Measurements from ENCODE around the gene NES. TPM values are rescaled to one million over a fixed set of nuclear protein-coding genes. Genes with fewer than 3 reads are reported as not detected.

The NES gene
- total and polyA plus RNA-seq, 12 donors, result 7.7 to 26.9 (median 14.0) TPM

DNA sequence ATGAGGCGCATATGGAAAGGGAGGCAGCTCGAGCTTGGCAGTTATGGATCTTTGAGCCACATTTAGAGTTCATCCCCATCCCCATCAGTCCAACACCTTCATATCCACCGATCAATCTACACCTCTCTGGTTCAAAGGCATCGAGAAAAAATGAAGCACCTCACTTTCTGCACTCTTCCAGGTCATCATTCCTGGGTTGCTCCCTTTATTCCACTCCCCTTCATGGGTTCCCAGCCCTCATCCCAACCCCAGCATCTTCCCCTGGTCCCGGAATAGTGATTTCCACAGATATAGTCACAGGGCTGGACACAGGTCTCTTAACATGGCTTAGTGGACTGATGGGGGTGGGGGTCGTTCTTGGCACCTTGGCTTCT is 57.6 kb downstream of the NES start:
- Histone ChIP-seq H3K27ac (no peak overlapping the region), H3K4me3 (no peak overlapping the region), H3K9me3 (replicated peaks in 1 of 3) (no peaks in the 10 kb centered on the region), H3K4me1 (replicated peaks in 1 of 2) (peaks cover 4 to 19% of the 10 kb centered on the region in 2 donors), H3K36me3 (replicated peaks in 1 of 2) (no peaks in the 10 kb centered on the region), H3K27me3 (peaks cover 17% of the 10 kb centered on the region)
- DNase-seq, result peak in 1 of 7 donors; percentile 1
- WGBS, 4 donors, result 20 to 33% (median 25%) methylated on average over 6 of the region's 6 CpGs
- intact Hi-C loops (cut with DNase I), result loop anchor here in 1 of 2 donors (10.0 kb wide), 1 partner anchor 235 kb away; no protein-coding TSS in a partner anchor
- TF ChIP-seq, protein P1, sequence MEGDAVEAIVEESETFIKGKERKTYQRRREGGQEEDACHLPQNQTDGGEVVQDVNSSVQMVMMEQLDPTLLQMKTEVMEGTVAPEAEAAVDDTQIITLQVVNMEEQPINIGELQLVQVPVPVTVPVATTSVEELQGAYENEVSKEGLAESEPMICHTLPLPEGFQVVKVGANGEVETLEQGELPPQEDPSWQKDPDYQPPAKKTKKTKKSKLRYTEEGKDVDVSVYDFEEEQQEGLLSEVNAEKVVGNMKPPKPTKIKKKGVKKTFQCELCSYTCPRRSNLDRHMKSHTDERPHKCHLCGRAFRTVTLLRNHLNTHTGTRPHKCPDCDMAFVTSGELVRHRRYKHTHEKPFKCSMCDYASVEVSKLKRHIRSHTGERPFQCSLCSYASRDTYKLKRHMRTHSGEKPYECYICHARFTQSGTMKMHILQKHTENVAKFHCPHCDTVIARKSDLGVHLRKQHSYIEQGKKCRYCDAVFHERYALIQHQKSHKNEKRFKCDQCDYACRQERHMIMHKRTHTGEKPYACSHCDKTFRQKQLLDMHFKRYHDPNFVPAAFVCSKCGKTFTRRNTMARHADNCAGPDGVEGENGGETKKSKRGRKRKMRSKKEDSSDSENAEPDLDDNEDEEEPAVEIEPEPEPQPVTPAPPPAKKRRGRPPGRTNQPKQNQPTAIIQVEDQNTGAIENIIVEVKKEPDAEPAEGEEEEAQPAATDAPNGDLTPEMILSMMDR (IDR thresholded peaks at IDR 0.05), result no peak
- TF ChIP-seq POLR2A (IDR thresholded peaks at IDR 0.05), result no peak

DNA sequence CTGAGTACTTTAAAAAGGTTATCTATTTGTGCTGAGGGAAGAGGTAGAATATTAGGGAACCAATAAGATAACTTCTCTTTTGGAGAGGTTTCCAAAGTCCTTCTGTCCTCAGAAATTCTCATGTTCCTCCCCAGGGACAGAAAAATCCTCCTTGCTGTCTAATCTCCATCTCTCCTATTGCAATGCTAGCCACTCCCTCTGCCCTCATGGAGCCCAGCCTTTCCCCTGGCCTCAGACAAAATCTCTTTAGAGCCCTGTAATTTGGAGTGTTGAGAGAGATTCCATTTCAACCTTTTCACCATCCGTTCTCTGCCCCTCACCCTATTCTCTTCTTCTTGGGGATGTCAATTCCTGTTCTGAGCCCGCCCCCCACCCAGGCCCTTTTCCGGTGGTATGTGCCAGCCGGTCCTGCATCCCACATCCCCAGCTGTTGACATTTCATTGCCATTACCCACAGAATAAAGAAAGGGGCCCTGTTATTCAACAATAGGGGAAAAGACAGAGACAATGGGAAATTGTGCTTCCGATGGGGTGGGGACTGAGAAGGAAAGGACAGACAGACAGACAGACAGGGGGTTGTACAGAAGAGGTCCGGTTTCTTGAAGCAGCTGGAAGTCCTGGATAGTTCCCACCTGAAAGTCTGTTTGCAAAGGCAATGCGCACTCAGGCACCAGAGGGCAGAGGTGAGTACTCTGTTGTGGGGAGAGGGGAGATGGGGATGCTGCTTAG is 58.2 kb downstream of the NES start, which contains the start of gene HAPLN2:
Gene HAPLN2 (plus strand): TSS at position 563 of the 729 bp plus-strand sequence. CDS start 4,076 bp downstream, outside the sequence.
- peaks cover 14% of the 10 kb centered on the region for H3K27me3 ChIP-seq
- peak in 1 of 7 donors; percentile 27 for DNase-seq
- no peaks in the 10 kb centered on the region for H3K9me3 ChIP-seq (replicated peaks in 1 of 3)
- 12 to 18% (median 14%) methylated on average over 7 of the region's 7 CpGs for WGBS, 4 donors
- H3K27ac ChIP-seq, result no peak within 1 kb of the TSS
- peaks cover 4 to 14% of the 10 kb centered on the region in 2 donors for H3K4me1 ChIP-seq (replicated peaks in 1 of 2)
- intact Hi-C loops (cut with DNase I), result loop anchor here in 1 of 2 donors (10.0 kb wide), 1 partner anchor 234 kb away; no protein-coding TSS in a partner anchor
- TF ChIP-seq POLR2A (IDR thresholded peaks at IDR 0.05), result no peak
- TF ChIP-seq, protein P1 (IDR thresholded peaks at IDR 0.05), result peak in 3 of 6 experiments; percentile 6 to 26 (median 19)
- H3K36me3 ChIP-seq (replicated peaks in 1 of 2), result no peaks in the 10 kb centered on the region
- H3K4me3 ChIP-seq, result no peak within 1 kb of the TSS

Other genes starting within 250 kb of the NES start
- gene MEF2D, start 176.6 kb downstream of the NES start, total RNA-seq, result 10 to 100 TPM in 8 of 9 donors, 1 to 10 TPM in 1; 7.8 to 89.9 (median 71.2) TPM
- gene MEF2D, start 176.6 kb downstream of the NES start, polyA plus RNA-seq, result 10 to 100 TPM; 29.1 to 37.4 (median 35.3) TPM
- gene IQGAP3, start 104.8 kb downstream of the NES start, total RNA-seq, result 1 to 10 TPM in 4 of 9 donors, under 1 TPM in 5; 0.24 to 5.3 (median 0.83) TPM
- gene IQGAP3, start 104.8 kb downstream of the NES start, polyA plus RNA-seq, result 1 to 10 TPM in 1 of 3 donors, under 1 TPM in 2; 0.16 to 2.2 (median 0.40) TPM
- gene TTC24, start 97.7 kb downstream of the NES start, total RNA-seq, result not detected
- gene TTC24, start 97.7 kb downstream of the NES start, polyA plus RNA-seq, result under 1 TPM in 1 of 3 donors, not detected in 2; 0.20 TPM
- gene NAXE, start 85.6 kb downstream of the NES start, total RNA-seq, result 100 to 1,000 TPM in 5 of 9 donors, 10 to 100 TPM in 4; 74.6 to 132 (median 103) TPM
- 100 to 1,000 TPM in 1 of 3 donors, 10 to 100 TPM in 2; 49.4 to 124 (median 69.9) TPM for gene NAXE, start 85.6 kb downstream of the NES start, polyA plus RNA-seq
- 10 to 100 TPM in 8 of 9 donors, 1 to 10 TPM in 1; 7.8 to 42.4 (median 24.3) TPM for gene GPATCH4, start 75.9 kb downstream of the NES start, total RNA-seq
- gene GPATCH4, start 75.9 kb downstream of the NES start, polyA plus RNA-seq, result 10 to 100 TPM; 13.9 to 72.2 (median 39.3) TPM
- 1 to 10 TPM in 2 of 9 donors, under 1 TPM in 4, not detected in 3; 0.17 to 1.5 (median 0.73) TPM for gene HAPLN2, start 58.0 kb downstream of the NES start, total RNA-seq
- 1 to 10 TPM in 2 of 3 donors, not detected in 1; 2.2 to 3.1 TPM for gene HAPLN2, start 58.0 kb downstream of the NES start, polyA plus RNA-seq
- 10 to 100 TPM in 3 of 9 donors, under 1 TPM in 4, not detected in 2; 0.11 to 36.3 (median 0.57) TPM for gene BCAN, start 35.3 kb downstream of the NES start, total RNA-seq
- 10 to 100 TPM in 1 of 3 donors, 1 to 10 TPM in 2; 2.4 to 24.9 (median 8.9) TPM for gene BCAN, start 35.3 kb downstream of the NES start, polyA plus RNA-seq
- gene CRABP2, start 28.2 kb upstream of the NES start, total RNA-seq, result 10 to 100 TPM in 1 of 9 donors, 1 to 10 TPM in 8; 3.1 to 11.6 (median 7.0) TPM
- gene CRABP2, start 28.2 kb upstream of the NES start, polyA plus RNA-seq, result 10 to 100 TPM in 2 of 3 donors, 1 to 10 TPM in 1; 5.0 to 17.8 (median 11.2) TPM
- gene METTL25B, start 51.1 kb upstream of the NES start, total RNA-seq, result 100 to 1,000 TPM in 1 of 9 donors, 10 to 100 TPM in 8; 22.3 to 140 (median 28.9) TPM
- 100 to 1,000 TPM in 1 of 3 donors, 10 to 100 TPM in 2; 17.4 to 127 (median 68.6) TPM for gene METTL25B, start 51.1 kb upstream of the NES start, polyA plus RNA-seq
- gene ISG20L2, start 51.4 kb upstream of the NES start, total RNA-seq, result 10 to 100 TPM; 10.6 to 38.5 (median 19.3) TPM
- 10 to 100 TPM in 1 of 3 donors, 1 to 10 TPM in 2; 5.5 to 40.0 (median 8.8) TPM for gene ISG20L2, start 51.4 kb upstream of the NES start, polyA plus RNA-seq
- gene MRPL24, start 63.7 kb upstream of the NES start, total RNA-seq, result 100 to 1,000 TPM in 5 of 9 donors, 10 to 100 TPM in 4; 46.7 to 140 (median 104) TPM
- 100 to 1,000 TPM; 154 to 294 (median 239) TPM for gene MRPL24, start 63.7 kb upstream of the NES start, polyA plus RNA-seq
- 100 to 1,000 TPM; 119 to 159 (median 144) TPM for gene HDGF, start 74.3 kb upstream of the NES start, total RNA-seq
- 100 to 1,000 TPM in 1 of 3 donors, 10 to 100 TPM in 2; 62.0 to 199 (median 96.0) TPM for gene HDGF, start 74.3 kb upstream of the NES start, polyA plus RNA-seq
- 10 to 100 TPM; 35.9 to 77.5 (median 56.9) TPM for gene PRCC, start 90.1 kb upstream of the NES start, total RNA-seq
- gene PRCC, start 90.1 kb upstream of the NES start, polyA plus RNA-seq, result 100 to 1,000 TPM in 1 of 3 donors, 10 to 100 TPM in 2; 63.4 to 137 (median 67.6) TPM
- 1 to 10 TPM in 5 of 9 donors, under 1 TPM in 3, not detected in 1; 0.11 to 4.8 (median 2.2) TPM for gene SH2D2A, start 139.4 kb upstream of the NES start, total RNA-seq
- 1 to 10 TPM in 1 of 3 donors, under 1 TPM in 2; 0.40 to 3.9 (median 0.91) TPM for gene SH2D2A, start 139.4 kb upstream of the NES start, polyA plus RNA-seq
- 1 to 10 TPM in 1 of 9 donors, under 1 TPM in 6, not detected in 2; 0.04 to 1.3 (median 0.28) TPM for gene INSRR, start 181.7 kb upstream of the NES start, total RNA-seq
- 1 to 10 TPM in 2 of 3 donors, under 1 TPM in 1; 0.22 to 8.7 (median 1.5) TPM for gene INSRR, start 181.7 kb upstream of the NES start, polyA plus RNA-seq
- 10 to 100 TPM in 1 of 9 donors, 1 to 10 TPM in 3, under 1 TPM in 4, not detected in 1; 0.26 to 11.2 (median 3.2) TPM for gene NTRK1, start 183.5 kb upstream of the NES start, total RNA-seq
- gene NTRK1, start 183.5 kb upstream of the NES start, polyA plus RNA-seq, result 10 to 100 TPM in 2 of 3 donors, 1 to 10 TPM in 1; 1.1 to 22.6 (median 13.6) TPM
- 10 to 100 TPM in 5 of 9 donors, 1 to 10 TPM in 4; 4.5 to 31.1 (median 11.0) TPM for gene PEAR1, start 216.3 kb upstream of the NES start, total RNA-seq
- gene PEAR1, start 216.3 kb upstream of the NES start, polyA plus RNA-seq, result 10 to 100 TPM in 1 of 3 donors, 1 to 10 TPM in 2; 4.2 to 15.1 (median 6.2) TPM
- under 1 TPM in 5 of 9 donors, not detected in 4; 0.11 to 0.39 (median 0.26) TPM for gene LRRC71, start 243.2 kb upstream of the NES start, total RNA-seq
- gene LRRC71, start 243.2 kb upstream of the NES start, polyA plus RNA-seq, result 1 to 10 TPM in 2 of 3 donors, under 1 TPM in 1; 0.20 to 4.6 (median 1.2) TPM